GM23338 (cell line): Measurements from ENCODE around the gene JMJD1C. TPM values are rescaled to one million over a fixed set of nuclear protein-coding genes. Genes with fewer than 3 reads are reported as not detected.

ENCODE experiments used
- ATAC-seq: fragments of 200-7000 bp; cut with Tn5 transposase; 3 replicates; pipeline ENCODE4 v1.9.1; 2020
- DNase-seq: peaks from one replicate; pipeline ENCODE4 v3.0.0-alpha.2; 2015; ENCODE audit warnings: low spot score
- H2AFZ ChIP-seq: fragments of 200-600 bp; sonication (generic); 2 replicates; pipeline ENCODE4 v1.8.0; 2016; ENCODE audit warnings: antibody characterized with exemption, mild to moderate bottlenecking, moderate library complexity
- H3F3A ChIP-seq: fragments of 200-600 bp; sonication (generic); replicated peaks from 2 replicates; pipeline ENCODE4 v1.8.0; 2017; ENCODE audit warnings: antibody characterized with exemption, mixed run types, low read depth
- H3K27ac ChIP-seq: fragments of 200-600 bp; sonication (generic); 2 replicates; pipeline ENCODE4 v1.6.1; 2016; ENCODE audit warnings: low read depth
- H3K27me3 ChIP-seq: fragments of 200-600 bp; sonication (generic); 2 replicates; pipeline ENCODE4 v1.8.0; 2016; ENCODE audit warnings: mild to moderate bottlenecking, mixed run types, moderate library complexity; ENCODE audit not compliant: insufficient read depth
- H3K36me3 ChIP-seq: fragments of 200-600 bp; sonication (generic); 2 replicates; pipeline ENCODE4 v1.8.0; 2016; ENCODE audit warnings: mild to moderate bottlenecking; ENCODE audit not compliant: insufficient read depth
- H3K4me1 ChIP-seq: fragments of 200-600 bp; sonication (generic); 2 replicates; pipeline ENCODE4 v1.8.0; 2016; ENCODE audit warnings: mild to moderate bottlenecking, moderate library complexity; ENCODE audit not compliant: insufficient read depth
- H3K4me2 ChIP-seq: fragments of 200-600 bp; sonication (generic); 2 replicates; pipeline ENCODE4 v1.7.1; 2017; ENCODE audit warnings: mixed run types
- H3K4me3 ChIP-seq: fragments of 200-600 bp; sonication (generic); 2 replicates; pipeline ENCODE4 v1.6.1; 2016; ENCODE audit warnings: mixed run types
- H3K79me2 ChIP-seq: fragments of 200-600 bp; sonication (generic); replicated peaks from 2 replicates; pipeline ENCODE4 v1.8.0; 2017; ENCODE audit warnings: mild to moderate bottlenecking; ENCODE audit not compliant: insufficient read depth
- H3K9me2 ChIP-seq: fragments of 200-600 bp; sonication (generic); 2 replicates; pipeline ENCODE4 v1.8.0; 2017; ENCODE audit not compliant: insufficient read depth
- H4K20me1 ChIP-seq: fragments of 200-600 bp; sonication (generic); replicated peaks from 2 replicates; pipeline ENCODE4 v1.8.0; 2017; ENCODE audit warnings: mild to moderate bottlenecking; ENCODE audit not compliant: insufficient read depth
- H3K27ac Mint-ChIP-seq: 2 replicates; pipeline ENCODE4 v1.8.0; 2020; ENCODE audit warnings: inconsistent platforms, mild to moderate bottlenecking, moderate library complexity, mixed read lengths
- H3K27me3 Mint-ChIP-seq: 3 replicates; pipeline ENCODE4 v1.8.0; 2022; ENCODE audit warnings: low read depth, mild to moderate bottlenecking, moderate library complexity, mixed read lengths, inconsistent platforms; ENCODE audit not compliant: insufficient read depth, poor library complexity
- H3K36me3 Mint-ChIP-seq: 3 replicates; pipeline ENCODE4 v1.8.0; 2021; ENCODE audit warnings: low read depth, mild to moderate bottlenecking, inconsistent platforms, moderate library complexity, mixed read lengths
- H3K4me1 Mint-ChIP-seq: 3 replicates; pipeline ENCODE4 v1.8.0; 2020; ENCODE audit warnings: mild to moderate bottlenecking, inconsistent platforms, mixed read lengths
- H3K4me3 Mint-ChIP-seq: 3 replicates; pipeline ENCODE4 v1.8.0; 2021; ENCODE audit warnings: moderate library complexity, mild to moderate bottlenecking, inconsistent platforms, mixed read lengths
- H3K9me3 Mint-ChIP-seq: 3 replicates; pipeline ENCODE4 v1.8.0; 2020; ENCODE audit warnings: moderate library complexity, mild to moderate bottlenecking, inconsistent platforms, mixed read lengths
- CREB1 ChIP-seq: fragments of 250-450 bp; sonication (Bioruptor Pico); IDR thresholded peaks from 2 replicates; pipeline ENCODE4 v1.5.0; 2020; ENCODE audit warnings: low read depth, mild to moderate bottlenecking, moderate library complexity
- CTCF ChIP-seq, 2 experiments: fragments of 200-600 bp in 1 of 2; sonication (generic) in 1 of 2; conservative IDR thresholded peaks; 2 replicates each; pipeline versions ENCODE4 v1.5.1 to v1.6.1; 2016 to 2017; ENCODE audit warnings: antibody characterized with exemption in 2 of 2, low read depth in 2 of 2, mild to moderate bottlenecking in 2 of 2, moderate library complexity in 1 of 2
- ETS1 ChIP-seq: IDR thresholded peaks from 2 replicates; pipeline ENCODE4 v1.6.1; 2016; ENCODE audit warnings: antibody characterized with exemption
- EZH2 ChIP-seq: fragments of 200-600 bp; sonication (generic); IDR thresholded peaks from one replicate; pipeline ENCODE4 v1.8.0; 2017; ENCODE audit warnings: antibody characterized with exemption, mild to moderate bottlenecking, low read depth; ENCODE audit not compliant: unreplicated experiment
- EZH2phosphoT487 ChIP-seq: fragments of 200-600 bp; sonication (generic); IDR thresholded peaks from one replicate; pipeline ENCODE4 v1.8.1; 2018; ENCODE audit warnings: antibody characterized with exemption; ENCODE audit not compliant: unreplicated experiment
- JUNB ChIP-seq: IDR thresholded peaks from one replicate; pipeline ENCODE4 v1.6.1; 2016; ENCODE audit warnings: antibody characterized with exemption; ENCODE audit not compliant: unreplicated experiment
- NANOG ChIP-seq: IDR thresholded peaks from 2 replicates; pipeline ENCODE4 v1.6.1; 2016; ENCODE audit warnings: antibody characterized with exemption, borderline replicate concordance
- POLR2AphosphoS5 ChIP-seq: IDR thresholded peaks from 2 replicates; pipeline ENCODE4 v1.6.1; 2016; ENCODE audit warnings: antibody characterized with exemption, low read depth
- REST ChIP-seq: IDR thresholded peaks from one replicate; pipeline ENCODE4 v1.6.1; 2018; ENCODE audit warnings: antibody characterized with exemption; ENCODE audit not compliant: unreplicated experiment
- STAT1 ChIP-seq: IDR thresholded peaks from one replicate; pipeline ENCODE4 v1.6.1; 2016; ENCODE audit warnings: antibody characterized with exemption; ENCODE audit not compliant: unreplicated experiment
- ZNF114 ChIP-seq: fragments of 250-450 bp; sonication (Bioruptor Pico); IDR thresholded peaks from 2 replicates; pipeline ENCODE4 v1.5.0; 2020; ENCODE audit warnings: mild to moderate bottlenecking, moderate library complexity
- ZNF331 ChIP-seq: fragments of 250-450 bp; sonication (Bioruptor Pico); IDR thresholded peaks from 2 replicates; pipeline ENCODE4 v1.5.0; 2020; ENCODE audit warnings: low read depth, mild to moderate bottlenecking, moderate library complexity
- ZNF462 ChIP-seq: fragments of 250-450 bp; sonication (Bioruptor Pico); IDR thresholded peaks from 2 replicates; pipeline ENCODE4 v1.5.0; 2020; ENCODE audit warnings: mild to moderate bottlenecking, moderate library complexity
- polyA plus RNA-seq: library from polyadenylated mRNA; unstranded; fragments of >200 nt; fragmentation: Nextera tagmentation; extraction: Ambion mirVana; gene quantifications from 2 replicates; pipeline ENCODE4 v1.2.1, GENCODE V29; 2016
- total RNA-seq: library from RNA; depleted of rRNA; stranded (reverse); fragments of >200 nt; shearing (Covaris generic); gene quantifications from 2 replicates; pipeline ENCODE4 v1.2.3, GENCODE V29; 2014

Gene JMJD1C
- total and polyA plus RNA-seq, 2 experiments from 2014 or later, result 333 to 435 TPM

GRCh38 chr10:63502832-63503231, 37.1 kb upstream of the JMJD1C start:
- Mint-ChIP-seq H3K9me3 (no peaks in the 10 kb centered on the region), H3K4me3 (no peak overlapping the region), H3K27me3 (no peaks in the 10 kb centered on the region), H3K4me1 (peaks cover 29% of the 10 kb centered on the region), H3K27ac (no peak overlapping the region), H3K36me3 (no peaks in the 10 kb centered on the region)
- Histone ChIP-seq H3K4me3 (no peak overlapping the region), H3K36me3 (no peaks in the 10 kb centered on the region), H3K27me3 (no peaks in the 10 kb centered on the region), H3K79me2 (peaks cover 85% of the 10 kb centered on the region), H3K9me2 (no peaks in the 10 kb centered on the region), H3K4me1 (peaks cover 28% of the 10 kb centered on the region), H2AFZ (no peak overlapping the region), H3F3A (no peaks in the 10 kb centered on the region), H3K27ac (no peak overlapping the region), H3K4me2 (no peak overlapping the region), H4K20me1 (no peaks in the 10 kb centered on the region)
- no peak for DNase-seq
- TF ChIP-seq CTCF (conservative IDR thresholded peaks at IDR 0.05; ENCODE audit: low read depth in 2 of 2) (no peak), ZNF462 (CRISPR knock-in tag) (no peak), JUNB (no peak), POLR2AphosphoS5 (no peak), REST (no peak), ZNF331 (no peak), ZNF114 (no peak), ETS1 (no peak), STAT1 (no peak), EZH2 (no peak), EZH2phosphoT487 (no peak), NANOG (no peak), CREB1 (no peak)
- no peak for ATAC-seq
